Measurements from ENCODE around the gene CACNA1I. TPM values are rescaled to one million over a fixed set of nuclear protein-coding genes. Genes with fewer than 3 reads are reported as not detected.

The CACNA1I gene
- total and polyA plus RNA-seq, 2 donors (not counting 1 experiment from before 2014, with no cell fraction given): 0.07 to 0.25 TPM

DNA sequence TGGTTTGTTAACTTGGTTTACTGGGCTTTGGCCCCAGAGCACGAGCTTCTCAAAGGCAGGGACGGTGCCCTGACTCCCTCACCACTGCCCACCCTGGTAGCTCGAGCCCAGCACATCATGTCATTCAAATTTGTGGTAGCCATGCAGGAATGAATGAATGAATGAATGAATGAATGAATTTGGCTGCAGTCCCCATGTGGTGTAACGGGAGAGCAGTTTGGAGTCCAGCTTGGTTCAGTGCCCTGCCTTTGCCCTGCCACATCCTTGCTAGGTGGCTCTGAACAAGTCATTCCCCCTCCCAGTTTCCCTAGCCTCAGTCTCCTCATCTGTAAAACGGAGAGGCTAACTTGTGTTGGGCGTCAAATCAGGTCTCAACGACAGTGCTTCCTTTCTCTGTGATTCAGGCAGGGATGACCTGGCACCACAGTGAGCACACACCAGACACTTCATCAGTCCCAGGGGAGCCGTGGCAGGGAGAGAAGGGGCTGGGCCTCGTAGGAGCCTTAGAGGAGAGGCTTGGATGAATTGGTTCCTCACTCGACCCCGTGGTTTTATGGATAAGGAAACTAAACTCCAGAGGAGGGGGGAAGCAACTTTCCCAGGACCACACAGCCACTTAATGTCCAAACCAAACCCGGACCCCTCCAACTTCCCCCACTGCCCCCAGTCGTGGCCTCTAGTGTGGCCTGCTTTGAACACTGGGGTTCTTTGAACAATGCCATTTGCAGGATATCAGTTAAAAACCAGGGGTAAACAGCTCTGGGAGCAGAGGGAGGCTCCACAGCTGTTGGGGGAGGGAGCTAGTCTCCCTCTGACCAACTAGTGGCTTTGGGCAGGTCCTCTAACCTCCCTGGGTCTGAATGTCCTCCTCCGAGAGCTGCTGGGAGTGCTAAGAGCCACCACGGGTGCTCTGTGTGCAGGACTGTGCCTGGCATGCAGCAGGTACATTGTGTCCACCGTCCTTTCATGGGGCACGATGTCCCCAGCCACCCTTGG lies 86.2 kb downstream of the CACNA1I start:
- Mint-ChIP-seq H3K9me3 (ENCODE audit: insufficient read depth) (no peaks in the 10 kb centered on the region), H3K27me3 (peaks cover 53% of the 10 kb centered on the region), H3K4me1 (peaks cover 2% of the 10 kb centered on the region), H3K4me3 (no peak overlapping the region), H3K27ac (no peak overlapping the region)
- Histone ChIP-seq H3K27ac (ENCODE audit: low read length in 2 of 2) (no peak overlapping the region), H3K79me2 (ENCODE audit: control insufficient read depth, insufficient read depth, low read length) (no peaks in the 10 kb centered on the region), H4K20me1 (ENCODE audit: control insufficient read depth, insufficient read depth, low read length, poor library complexity, severe bottlenecking) (no peaks in the 10 kb centered on the region), H3K9me3 (ENCODE audit: control extremely low read depth in 1 of 3, control insufficient read depth in 2 of 3, insufficient read depth in 1 of 3, low read length in 2 of 3) (peaks cover 0 to 16% (median 0%) of the 10 kb centered on the region in 3 donors), H3K9ac (ENCODE audit: low read length) (no peak overlapping the region), H2AFZ (ENCODE audit: insufficient read depth, low read depth, low read length, poor library complexity, severe bottlenecking) (no peak overlapping the region), H3K4me1 (ENCODE audit: control insufficient read depth in 2 of 2, insufficient read depth in 2 of 2, low read length in 2 of 2) (peaks cover 4 to 5% of the 10 kb centered on the region in 2 donors), H3K4me3 (ENCODE audit: control extremely low read depth in 1 of 5, extremely low read depth in 1 of 5, insufficient read depth in 1 of 5, low read depth in 2 of 5, low read length in 4 of 5) (no peak overlapping the region), H3K36me3 (replicated peaks in 1 of 2; ENCODE audit: control extremely low read depth in 1 of 2, control insufficient read depth in 1 of 2, extremely low read depth in 1 of 2, insufficient read depth in 2 of 2, low read length in 1 of 2) (no peaks in the 10 kb centered on the region), H3K27me3 (replicated peaks in 1 of 4; ENCODE audit: control extremely low read depth in 1 of 4, control insufficient read depth in 3 of 4, insufficient read depth in 4 of 4, low read length in 3 of 4) (peaks cover 0 to 52% (median 9%) of the 10 kb centered on the region in 4 experiments), H3K4me2 (replicated peaks; ENCODE audit: low read depth, low read length, poor library complexity, severe bottlenecking) (no peak overlapping the region)
- CTCF ChIA-PET: no interaction called here
- TF ChIP-seq, protein P1, sequence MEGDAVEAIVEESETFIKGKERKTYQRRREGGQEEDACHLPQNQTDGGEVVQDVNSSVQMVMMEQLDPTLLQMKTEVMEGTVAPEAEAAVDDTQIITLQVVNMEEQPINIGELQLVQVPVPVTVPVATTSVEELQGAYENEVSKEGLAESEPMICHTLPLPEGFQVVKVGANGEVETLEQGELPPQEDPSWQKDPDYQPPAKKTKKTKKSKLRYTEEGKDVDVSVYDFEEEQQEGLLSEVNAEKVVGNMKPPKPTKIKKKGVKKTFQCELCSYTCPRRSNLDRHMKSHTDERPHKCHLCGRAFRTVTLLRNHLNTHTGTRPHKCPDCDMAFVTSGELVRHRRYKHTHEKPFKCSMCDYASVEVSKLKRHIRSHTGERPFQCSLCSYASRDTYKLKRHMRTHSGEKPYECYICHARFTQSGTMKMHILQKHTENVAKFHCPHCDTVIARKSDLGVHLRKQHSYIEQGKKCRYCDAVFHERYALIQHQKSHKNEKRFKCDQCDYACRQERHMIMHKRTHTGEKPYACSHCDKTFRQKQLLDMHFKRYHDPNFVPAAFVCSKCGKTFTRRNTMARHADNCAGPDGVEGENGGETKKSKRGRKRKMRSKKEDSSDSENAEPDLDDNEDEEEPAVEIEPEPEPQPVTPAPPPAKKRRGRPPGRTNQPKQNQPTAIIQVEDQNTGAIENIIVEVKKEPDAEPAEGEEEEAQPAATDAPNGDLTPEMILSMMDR (IDR thresholded peaks at IDR 0.05): no peak
- no peak for TF ChIP-seq EZH2 (IDR thresholded peaks at IDR 0.05; ENCODE audit: borderline replicate concordance, insufficient read depth, low read depth, low read length, poor library complexity, severe bottlenecking)
- no peak for DNase-seq
- WGBS (ENCODE audit: insufficient coverage): 76% methylated on average over 9 of the region's 17 CpGs
- ATAC-seq (ENCODE audit: low read depth): no peak
- intact Hi-C loops (cut with micrococcal nuclease): no loop called here
- POLR2A ChIA-PET: no interaction called here

DNA sequence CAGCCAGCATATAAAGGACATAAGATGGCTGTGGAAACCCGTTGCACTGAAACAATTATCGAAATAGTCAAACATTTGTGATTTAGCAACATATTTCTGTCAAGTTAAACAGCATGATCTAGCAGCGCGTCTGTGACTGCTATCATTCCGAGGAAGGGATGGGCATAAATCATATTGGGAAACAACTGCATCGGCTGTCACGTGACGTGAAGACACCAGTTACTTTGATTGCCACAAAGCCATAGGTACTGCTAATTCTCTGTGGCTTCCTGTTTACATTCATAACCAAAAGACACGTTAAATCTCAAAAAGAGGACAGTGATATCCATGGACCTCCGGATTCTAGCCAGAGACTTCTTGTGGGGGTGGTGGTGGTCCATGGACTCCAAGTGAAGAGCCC lies 87.8 kb downstream of the CACNA1I start:
- Histone ChIP-seq H3K27me3 (replicated peaks in 1 of 4; ENCODE audit: control extremely low read depth in 1 of 4, control insufficient read depth in 3 of 4, insufficient read depth in 4 of 4, low read length in 3 of 4) (peaks cover 0 to 65% (median 18%) of the 10 kb centered on the region in 4 experiments), H3K4me1 (ENCODE audit: control insufficient read depth in 2 of 2, insufficient read depth in 2 of 2, low read length in 2 of 2) (peaks cover 16 to 21% of the 10 kb centered on the region in 2 donors), H4K20me1 (ENCODE audit: control insufficient read depth, insufficient read depth, low read length, poor library complexity, severe bottlenecking) (no peaks in the 10 kb centered on the region), H3K36me3 (replicated peaks in 1 of 2; ENCODE audit: control extremely low read depth in 1 of 2, control insufficient read depth in 1 of 2, extremely low read depth in 1 of 2, insufficient read depth in 2 of 2, low read length in 1 of 2) (no peaks in the 10 kb centered on the region), H3K4me3 (ENCODE audit: control extremely low read depth in 1 of 5, extremely low read depth in 1 of 5, insufficient read depth in 1 of 5, low read depth in 2 of 5, low read length in 4 of 5) (no peak overlapping the region), H3K79me2 (ENCODE audit: control insufficient read depth, insufficient read depth, low read length) (no peaks in the 10 kb centered on the region), H3K27ac (ENCODE audit: low read length in 2 of 2) (no peak overlapping the region), H3K9ac (ENCODE audit: low read length) (no peak overlapping the region), H3K9me3 (ENCODE audit: control extremely low read depth in 1 of 3, control insufficient read depth in 2 of 3, insufficient read depth in 1 of 3, low read length in 2 of 3) (peaks cover 0 to 26% (median 0%) of the 10 kb centered on the region in 3 donors), H2AFZ (ENCODE audit: insufficient read depth, low read depth, low read length, poor library complexity, severe bottlenecking) (no peak overlapping the region), H3K4me2 (replicated peaks; ENCODE audit: low read depth, low read length, poor library complexity, severe bottlenecking) (no peak overlapping the region)
- H3K9me3 Mint-ChIP-seq (ENCODE audit: insufficient read depth): no peaks in the 10 kb centered on the region
- no peak for ATAC-seq (ENCODE audit: low read depth)
- POLR2A ChIA-PET: no interaction called here
- TF ChIP-seq, protein P1 (IDR thresholded peaks at IDR 0.05): no peak
- no peak for TF ChIP-seq EZH2 (IDR thresholded peaks at IDR 0.05; ENCODE audit: borderline replicate concordance, insufficient read depth, low read depth, low read length, poor library complexity, severe bottlenecking)
- no peak for DNase-seq
- peaks cover 65% of the 10 kb centered on the region for H3K27me3 Mint-ChIP-seq
- no peak overlapping the region for H3K4me3 Mint-ChIP-seq
- 42% methylated on average over 8 of the region's 10 CpGs for WGBS (ENCODE audit: insufficient coverage)
- H3K4me1 Mint-ChIP-seq: peaks cover 12% of the 10 kb centered on the region
- CTCF ChIA-PET: no interaction called here
- no peak overlapping the region for H3K27ac Mint-ChIP-seq
- intact Hi-C loops (cut with micrococcal nuclease): no loop called here

All from B cell (primary cell).